HCT116 (cell line): ENCODE results near the gene RBFOX2. TPM values are rescaled to one million over a fixed set of nuclear protein-coding genes. Genes with fewer than 3 reads are reported as not detected.

Experiments used
- ATAC-seq: fragments of 200-7000 bp; cut with Tn5 transposase; 2 replicates; pipeline ENCODE4 v1.9.1; 2020; ENCODE audit warnings: mild to moderate bottlenecking, moderate library complexity
- BruUV-seq: library from RNA; stranded (reverse); fragments of 400-500 nt; replicated peaks from 2 replicates; lab custom pipeline; 2021; lab: Mats Ljungman, UMichigan
- CTCF ChIA-PET: fragments of 300-600 bp; sonication (Branson Sonifier 250); formaldehyde crosslinking; loops from one replicate; lab custom pipeline; 2021; ENCODE audit warnings: antibody characterized with exemption; lab: Charles Lee
- POLR2A ChIA-PET: fragments of 300-600, 350-600 bp; sonication (Branson Sonifier 250); formaldehyde crosslinking; loops from one replicate; lab custom pipeline; 2021; ENCODE audit warnings: antibody characterized with exemption; lab: Charles Lee
- RAD21 ChIA-PET, 2 experiments: fragments of 300-600 bp; sonication (Branson Sonifier 250); formaldehyde crosslinking; loops; one replicate each; lab custom pipeline; 2023; ENCODE audit warnings: low total read pairs in 2 of 2; ENCODE audit not compliant: uncharacterized antibody in 2 of 2, unreplicated experiment in 2 of 2, low non-redundant PET in 1 of 2; lab: Charles Lee
- DNase-seq: peaks from one replicate; pipeline ENCODE4 v3.0.0-alpha.2; 2010; ENCODE audit warnings: low read depth, low spot score
- H2AFZ ChIP-seq: fragments of 200-600 bp; shearing (Covaris generic), sonication (generic); 2 replicates; pipeline ENCODE4 v1.6.1; 2017; ENCODE audit warnings: low read depth, mixed run types, mixed read lengths, antibody characterized with exemption, low read length; ENCODE audit not compliant: poor library complexity, severe bottlenecking
- H3K27ac ChIP-seq: 2 replicates; pipeline ENCODE4 v1.5.1; 2012; ENCODE audit warnings: low read depth, low read length
- H3K27me3 ChIP-seq: fragments of 200-600 bp; sonication (generic); 2 replicates; pipeline ENCODE4 v1.6.1; 2016; ENCODE audit warnings: mixed run types, low read length, mixed read lengths; ENCODE audit not compliant: insufficient read depth
- H3K36me3 ChIP-seq, 2 experiments: fragments of 200-500 bp in 1 of 2; fragments of 200-600 bp in 1 of 2; sonication (Bioruptor generic) in 1 of 2; sonication (generic) in 1 of 2; 2 replicates each; pipeline versions ENCODE4 v1.5.1 to v1.6.1; 2014 to 2016; ENCODE audit warnings: low read length in 2 of 2, inconsistent platforms in 1 of 2, mixed read lengths in 1 of 2, mixed run types in 1 of 2; ENCODE audit not compliant: insufficient read depth in 2 of 2, control insufficient read depth in 1 of 2
- H3K4me1 ChIP-seq, 2 experiments: fragments of 200-600 bp in 1 of 2; sonication (generic) in 1 of 2; 2 replicates each; pipeline versions ENCODE4 v1.5.1 to v1.6.1; 2012 to 2017; ENCODE audit warnings: low read length in 2 of 2, inconsistent platforms in 1 of 2, mild to moderate bottlenecking in 1 of 2, mixed read lengths in 1 of 2, mixed run types in 1 of 2, moderate library complexity in 1 of 2; ENCODE audit not compliant: insufficient read depth in 2 of 2, control insufficient read depth in 1 of 2
- H3K4me2 ChIP-seq: fragments of 200-600 bp; sonication (generic); 2 replicates; pipeline ENCODE4 v1.6.1; 2017; ENCODE audit warnings: mixed run types, low read length, mixed read lengths
- H3K4me3 ChIP-seq, 2 experiments: fragments of 200-600 bp in 1 of 2; sonication (generic) in 1 of 2; replicated peaks in 1 of 2; 2 replicates each; pipeline ENCODE4 v1.5.1; 2011 to 2016; ENCODE audit warnings: low read length in 2 of 2, control low read depth in 1 of 2, low read depth in 1 of 2, mild to moderate bottlenecking in 1 of 2, mixed read lengths in 1 of 2, mixed run types in 1 of 2
- H3K79me2 ChIP-seq: fragments of 200-600 bp; sonication (generic); 2 replicates; pipeline ENCODE4 v1.6.1; 2017; ENCODE audit warnings: mild to moderate bottlenecking, mixed run types, low read length, moderate library complexity, mixed read lengths; ENCODE audit not compliant: insufficient read depth
- H3K9ac ChIP-seq: fragments of 200-600 bp; sonication (generic); 2 replicates; pipeline ENCODE4 v1.6.1; 2016; ENCODE audit warnings: low read length, mixed read lengths
- H3K9me2 ChIP-seq: fragments of 200-600 bp; sonication (generic), shearing (Covaris generic); 2 replicates; pipeline ENCODE4 v1.6.1; 2017; ENCODE audit warnings: mixed run types, mild to moderate bottlenecking, moderate library complexity; ENCODE audit not compliant: insufficient read depth
- H3K9me3 ChIP-seq, 2 experiments: fragments of 200-500 bp in 1 of 2; fragments of 200-600 bp in 1 of 2; sonication (Bioruptor generic) in 1 of 2; sonication (generic) in 1 of 2; 2 replicates each; pipeline ENCODE4 v1.6.1; 2014 to 2017; ENCODE audit warnings: low read length in 2 of 2, mixed read lengths in 2 of 2, inconsistent platforms in 1 of 2, low read depth in 1 of 2, mild to moderate bottlenecking in 1 of 2, mixed run types in 1 of 2, moderate library complexity in 1 of 2; ENCODE audit not compliant: control insufficient read depth in 1 of 2, insufficient read depth in 1 of 2
- H4K20me1 ChIP-seq: fragments of 200-600 bp; sonication (generic), shearing (Covaris generic); 2 replicates; pipeline ENCODE4 v1.6.1; 2017; ENCODE audit warnings: mixed run types, mild to moderate bottlenecking, moderate library complexity; ENCODE audit not compliant: insufficient read depth
- EZH2phosphoT487 ChIP-seq: fragments of 200-600 bp; IDR thresholded peaks from 2 replicates; pipeline ENCODE4 v1.6.1; 2018; ENCODE audit warnings: antibody characterized with exemption, borderline replicate concordance
- POLR2A ChIP-seq: IDR thresholded peaks from 2 replicates; pipeline ENCODE4 v1.7.0; 2011; ENCODE audit warnings: borderline replicate concordance; ENCODE audit not compliant: insufficient read depth, insufficient read length; ENCODE audit errors: extremely low read depth
- SIN3A ChIP-seq: IDR thresholded peaks from 2 replicates; pipeline ENCODE4 v1.6.1; 2012; ENCODE audit warnings: low read depth
- SP1 ChIP-seq: IDR thresholded peaks from 2 replicates; pipeline ENCODE4 v1.6.1; 2012; ENCODE audit warnings: low read depth
- YY1 ChIP-seq: IDR thresholded peaks from 2 replicates; pipeline ENCODE4 v1.6.1; 2011; ENCODE audit warnings: low read length, low read depth, moderate library complexity, mild to moderate bottlenecking; ENCODE audit not compliant: insufficient replicate concordance; ENCODE audit errors: extremely low read depth
- intact Hi-C: fragments of 100-400 bp; cut with micrococcal nuclease; formaldehyde crosslinking; loops from 2 replicates; pipeline ENCODE4 v1.10.0; 2022
- total RNA-seq: library from RNA; stranded (reverse); gene quantifications from one replicate; pipeline ENCODE4 v1.2.1, GENCODE V29; 2021; ENCODE audit not compliant: unreplicated experiment
- TF ChIP-seq, protein P1 (sequence below): IDR thresholded peaks from 2 replicates; pipeline ENCODE4 v1.6.1; 2012

Gene RBFOX2
- total RNA-seq, 1 experiment from 2014 or later, result 83.9 TPM

DNA sequence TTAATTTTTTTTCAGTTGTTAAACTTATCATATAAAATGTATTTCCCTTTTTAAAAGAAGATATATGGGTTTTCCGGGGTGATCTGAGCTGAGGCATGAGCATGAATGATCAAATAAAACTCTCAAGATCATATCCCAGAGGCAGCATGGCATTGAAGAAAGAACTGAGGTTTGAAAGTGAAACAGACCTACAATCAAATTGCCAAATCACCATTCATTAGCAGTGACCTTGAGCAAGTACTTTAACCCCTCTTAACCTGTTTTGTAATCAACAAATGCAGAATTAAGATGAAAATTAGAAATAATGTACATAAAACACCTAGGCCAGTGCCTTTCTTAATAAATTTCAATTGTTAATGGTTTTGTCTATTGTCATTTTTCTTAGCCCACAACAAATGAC is 116.0 kb downstream of the RBFOX2 start:
- CTCF ChIA-PET, result no interaction called here
- TF ChIP-seq, protein P1, sequence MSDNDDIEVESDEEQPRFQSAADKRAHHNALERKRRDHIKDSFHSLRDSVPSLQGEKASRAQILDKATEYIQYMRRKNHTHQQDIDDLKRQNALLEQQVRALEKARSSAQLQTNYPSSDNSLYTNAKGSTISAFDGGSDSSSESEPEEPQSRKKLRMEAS, result no peak
- TF ChIP-seq YY1, result no peak
- TF ChIP-seq POLR2A, result no peak
- TF ChIP-seq, all 23 proteins: peak for 0
- no peaks in the 10 kb centered on the region for H3K27me3 ChIP-seq

DNA sequence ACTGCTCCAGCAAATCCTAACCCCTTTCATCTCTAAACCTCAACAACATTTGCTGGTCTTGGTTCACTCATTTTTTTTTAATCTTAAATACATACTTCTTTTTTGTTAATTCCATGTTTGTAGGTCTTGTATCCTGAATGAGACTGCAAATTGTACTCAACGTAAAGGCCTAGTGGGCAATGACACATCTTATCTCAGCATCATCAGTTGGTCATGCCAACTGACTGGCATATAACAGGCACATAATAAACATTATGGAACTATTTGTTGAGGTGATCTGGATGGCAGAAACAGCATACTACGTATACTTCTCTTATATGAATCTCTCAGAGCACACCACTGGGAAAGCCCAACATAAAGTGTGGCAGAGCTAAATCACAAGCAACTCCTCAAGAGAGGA is 116.7 kb downstream of the RBFOX2 start:
- intact Hi-C loops, result loop anchor here (5.0 kb wide), 1 partner anchor 70 kb away; no protein-coding TSS in a partner anchor
- Histone ChIP-seq H3K4me1 (peaks cover 12 to 28% of the 10 kb centered on the region in 2 experiments; a peak in 3 of 4 replicates), H2AFZ (no peak overlapping the region), H3K79me2 (peaks cover 62% of the 10 kb centered on the region), H3K4me3 (no peak overlapping the region), H3K9me3 (no peaks in the 10 kb centered on the region), H3K36me3 (no peaks in the 10 kb centered on the region), H3K9ac (no peak overlapping the region), H4K20me1 (no peaks in the 10 kb centered on the region), H3K4me2 (no peak overlapping the region), H3K27ac (no peak overlapping the region), H3K27me3 (no peaks in the 10 kb centered on the region), H3K9me2 (no peaks in the 10 kb centered on the region)
- TF ChIP-seq SP1, result no peak
- TF ChIP-seq SIN3A, result no peak
- TF ChIP-seq EZH2phosphoT487, result no peak
- ATAC-seq (no peak), DNase-seq (no peak)
- ChIA-PET POLR2A (interaction anchor here (1.0 kb wide), 1 partner anchor 117 kb away, joined by 3 read pairs; the partner anchor contains the start of gene RBFOX2), CTCF (interaction anchor here (1.2 kb wide), 1 partner anchor 154 kb away, joined by 4 read pairs; no protein-coding TSS in a partner anchor), RAD21 (no interaction called here)
- no TSS peak for BruUV-seq

More for the DNA sequence above, 116.0 kb downstream of the RBFOX2 start:
- Histone ChIP-seq H3K9ac (no peak overlapping the region), H4K20me1 (no peaks in the 10 kb centered on the region), H3K27ac (no peak overlapping the region), H3K4me2 (no peak overlapping the region), H3K36me3 (no peaks in the 10 kb centered on the region), H3K79me2 (peaks cover 63% of the 10 kb centered on the region), H3K4me3 (no peak overlapping the region), H2AFZ (no peak overlapping the region), H3K9me2 (no peaks in the 10 kb centered on the region), H3K4me1 (peaks cover 12 to 24% of the 10 kb centered on the region in 2 experiments; a peak in 3 of 4 replicates), H3K9me3 (no peaks in the 10 kb centered on the region)
- no TSS peak for BruUV-seq
- ChIA-PET POLR2A (interaction anchor here (1.0 kb wide), 1 partner anchor 116 kb away, joined by 3 read pairs; the partner anchor contains the start of gene RBFOX2), RAD21 (no interaction called here)
- DNase-seq, result no peak
- no peak for ATAC-seq
- intact Hi-C loops, result loop anchor here (5.0 kb wide), 1 partner anchor 70 kb away; no protein-coding TSS in a partner anchor
